ENCODE data around the gene C6orf89.
A peak's percentile ranks its signal among the peaks of the same experiment; 100 is the strongest.
"Not testable (repeated sequence)": the region's sequence is repeated elsewhere in the genome, so short reads cannot be mapped to it uniquely, and the experiment has no call there.

The C6orf89 gene

DNA sequence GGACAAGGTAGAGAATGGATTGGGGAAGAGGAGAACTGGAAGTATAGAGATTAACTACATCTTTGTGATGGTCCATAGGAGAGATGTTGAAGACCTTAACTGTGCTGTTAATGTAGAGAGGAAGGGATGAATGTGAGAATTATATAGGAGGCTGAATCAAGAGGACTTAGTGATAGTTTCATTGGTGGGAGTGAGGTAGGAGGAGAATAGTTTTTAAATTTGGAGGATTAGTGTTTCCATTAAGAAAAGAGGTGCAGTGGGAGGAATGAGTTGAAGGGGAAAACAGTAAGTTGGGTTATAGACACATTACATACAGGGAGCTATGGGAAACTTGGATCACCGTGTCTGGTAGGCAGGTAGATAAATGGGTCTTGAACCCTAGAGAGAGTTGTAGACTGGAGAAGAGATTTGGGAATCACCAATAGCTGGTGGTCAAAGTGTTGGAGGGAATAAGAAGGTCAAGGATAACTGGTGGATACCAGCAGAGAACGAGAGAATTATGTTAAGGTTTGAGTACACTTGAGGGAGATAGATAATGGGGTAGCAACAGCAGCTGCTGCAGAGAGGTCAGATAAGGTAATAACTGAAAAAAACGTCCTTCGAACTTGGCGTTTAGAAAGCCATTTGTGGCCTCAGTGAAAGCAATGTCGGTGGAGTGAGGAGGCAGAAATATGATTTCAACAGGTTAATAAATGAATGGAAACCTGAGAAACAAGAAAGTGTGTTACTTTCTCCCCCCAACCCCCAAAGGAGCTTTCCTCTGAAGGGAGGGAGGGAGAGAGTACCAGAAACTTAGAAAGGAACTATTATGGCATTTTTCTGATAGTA lies 3.1 kb downstream of the C6orf89 start:
- DNase-seq: no peak

- DNase-seq: no peak
Measured at GRCh38 chr6:36890112-36890663, 4.4 kb downstream of the C6orf89 start.

GRCh38 chr6:36891153-36891552 lies 5.4 kb downstream of the C6orf89 start:
- DNase-seq: not testable (repeated sequence)

- DNase-seq: no peak
Measured at GRCh38 chr6:36893976-36894932, 8.5 kb downstream of the C6orf89 start.

GRCh38 chr6:36897609-36898008 lies 11.9 kb downstream of the C6orf89 start:
- DNase-seq: peak; percentile 16

DNA sequence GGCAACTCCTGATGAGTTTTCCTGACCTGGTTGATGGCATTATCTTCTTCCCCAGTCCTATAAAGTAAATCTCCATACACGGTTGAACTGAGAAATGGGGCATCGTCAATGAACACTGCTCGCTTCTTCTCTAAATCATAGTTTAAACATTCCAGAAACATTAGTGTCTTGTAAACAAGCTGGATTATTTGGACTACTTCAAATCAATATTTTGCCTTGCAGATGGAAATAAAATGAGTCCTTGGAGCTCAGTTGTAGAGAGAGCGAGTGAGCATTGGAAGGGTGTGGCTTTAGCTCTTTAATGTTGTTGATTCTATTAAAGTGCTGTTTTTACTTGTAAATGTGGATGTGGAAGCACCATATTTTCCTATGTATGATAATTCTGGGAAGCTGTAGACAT lies 18.4 kb downstream of the C6orf89 start:
- no peak for DNase-seq

GRCh38 chr6:36904851-36905393 lies 19.2 kb downstream of the C6orf89 start:
- DNase-seq: no peak

- no peak for DNase-seq
Measured at GRCh38 chr6:36906539-36907325, 21.0 kb downstream of the C6orf89 start.

- DNase-seq: no peak
Measured at GRCh38 chr6:36907781-36908180, 22.0 kb downstream of the C6orf89 start.

- DNase-seq: no peak
Measured at GRCh38 chr6:36908747-36909146, 23.0 kb downstream of the C6orf89 start.

GRCh38 chr6:36912030-36912454 lies 26.3 kb downstream of the C6orf89 start:
- DNase-seq: peak; percentile 30

GRCh38 chr6:36912586-36912985 lies 26.8 kb downstream of the C6orf89 start:
- DNase-seq: peak; percentile 85

- DNase-seq: no peak
Measured at GRCh38 chr6:36913082-36913481, 27.3 kb downstream of the C6orf89 start.

- DNase-seq: peak; percentile 47
Measured at GRCh38 chr6:36914227-36914794, 28.6 kb downstream of the C6orf89 start.

- DNase-seq: no peak
Measured at GRCh38 chr6:36915599-36915998, 29.8 kb downstream of the C6orf89 start.

DNA sequence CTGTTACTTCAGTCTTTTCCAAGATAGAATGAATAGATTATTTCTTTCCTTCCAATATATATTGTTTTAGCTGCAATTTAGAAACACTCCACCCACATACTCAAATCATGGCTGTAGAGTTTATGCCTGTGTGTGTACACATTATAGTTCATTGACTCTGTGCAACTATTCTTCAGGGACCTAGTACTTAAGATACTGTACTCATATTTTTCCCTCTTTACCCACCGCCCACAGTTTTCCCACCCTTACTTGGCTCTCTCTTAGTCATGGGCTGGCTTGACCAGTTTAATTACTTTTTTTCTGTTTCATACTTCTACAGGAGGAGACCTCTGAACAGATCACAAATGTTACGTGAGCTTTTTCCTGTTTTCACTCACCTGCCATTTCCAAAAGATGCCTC lies 30.4 kb downstream of the C6orf89 start:
- DNase-seq: no peak

DNA sequence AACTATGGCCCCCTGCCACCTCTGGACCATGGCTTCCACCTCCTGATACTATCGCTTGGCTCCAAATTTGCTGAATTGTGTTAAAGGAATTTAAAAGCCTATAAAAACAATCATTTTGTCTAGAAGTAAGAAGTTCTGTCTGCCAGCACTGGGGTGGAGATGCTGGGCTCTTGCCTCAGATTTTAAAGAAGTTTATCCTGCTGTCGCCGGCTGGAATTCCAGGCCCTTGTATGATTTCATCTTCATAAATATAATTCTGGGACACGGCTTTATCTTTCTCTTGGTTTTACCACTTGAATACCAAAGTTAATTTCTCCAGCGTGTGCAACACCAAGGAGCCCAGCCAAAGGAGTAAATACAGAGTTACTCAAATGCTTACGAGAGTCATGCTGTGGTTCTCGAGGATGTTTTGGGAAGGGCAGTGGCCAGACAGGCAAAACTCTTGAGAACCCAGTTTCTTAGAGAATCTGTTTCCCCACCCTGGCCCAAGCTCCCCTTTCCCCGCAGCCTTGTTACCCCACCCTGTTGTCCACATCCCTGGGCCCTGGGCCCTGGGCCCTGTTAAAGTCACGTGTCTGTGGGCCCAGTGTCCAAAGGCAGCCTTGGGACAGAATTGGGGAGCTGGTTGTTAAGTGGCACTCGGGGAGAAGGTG lies 31.9 kb downstream of the C6orf89 start:
- DNase-seq: no peak

GRCh38 chr6:36920049-36920448 lies 34.3 kb downstream of the C6orf89 start:
- no peak for DNase-seq

DNA sequence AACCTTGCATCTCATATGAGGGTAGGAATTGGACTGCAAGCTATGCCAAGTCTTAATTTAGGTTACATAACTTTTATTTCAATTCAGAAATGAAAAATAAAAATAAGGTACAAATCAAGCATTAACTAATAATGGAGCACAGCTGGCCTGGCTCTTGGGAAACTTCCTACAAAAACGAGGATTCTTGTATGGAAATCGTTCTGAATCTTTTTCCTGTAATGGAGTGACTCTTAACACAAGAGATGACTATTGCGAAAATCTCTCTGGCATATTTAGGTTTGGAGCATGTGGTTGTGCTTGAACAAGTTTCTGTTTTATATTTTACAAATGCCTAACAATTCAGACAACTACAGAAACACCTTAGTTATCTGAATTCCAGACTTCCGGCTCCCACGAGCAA lies 34.8 kb downstream of the C6orf89 start:
- no peak for DNase-seq

GRCh38 chr6:36924131-36924530 lies 38.4 kb downstream of the C6orf89 start:
- DNase-seq: no peak

DNA sequence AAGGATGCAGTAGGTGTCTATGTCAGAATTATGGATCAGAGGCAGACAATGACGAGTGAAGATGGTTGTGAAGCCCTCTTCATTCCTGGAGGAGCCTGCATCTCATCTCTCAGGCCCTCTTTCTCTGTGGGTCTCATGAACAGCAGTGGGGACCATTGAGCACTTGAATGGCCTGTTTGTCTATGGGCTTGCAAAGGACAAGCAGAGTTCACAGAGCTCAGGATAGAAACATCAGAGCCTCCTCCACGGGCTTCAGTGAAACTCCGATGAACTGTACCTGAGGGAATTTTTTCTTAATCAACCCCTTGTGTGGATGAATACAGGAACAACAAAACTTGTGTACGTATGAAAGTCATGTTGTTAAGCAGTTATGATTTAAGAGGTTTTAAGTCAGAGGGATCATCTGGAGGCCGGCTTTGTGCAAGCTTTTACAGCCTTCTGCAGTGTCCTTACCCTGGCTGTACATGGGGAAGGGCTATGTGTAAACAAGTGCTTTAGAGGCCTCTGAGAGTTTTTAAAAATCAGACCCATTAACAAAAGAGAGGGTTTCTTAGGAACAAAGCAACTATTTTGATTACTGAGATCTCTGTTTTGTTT lies 39.1 kb downstream of the C6orf89 start:
- DNase-seq: no peak

Measured in central memory CD4-positive, alpha-beta T cell (primary cell).